Measurements from ENCODE around the gene HOXD11. TPM values are rescaled to one million over a fixed set of nuclear protein-coding genes. Genes with fewer than 3 reads are reported as not detected.

The HOXD11 gene
- total RNA-seq, 6 donors from 2014 or later = not detected

- ATAC-seq (ENCODE audit: low FRiP score in 2 of 2) (no peak), DNase-seq (peak in 1 of 2 donors; percentile 47)
- WGBS, 2 donors = 11 to 16% methylated on average over 24 to 26 of the region's 26 CpGs
These were observed 7.2 kb downstream of the HOXD11 start for GRCh38 chr2:176114120-176114929.

GRCh38 chr2:176114930-176115625, 8.0 kb downstream of the HOXD11 start:
- peaks cover 2 to 92% (median 41%) of the 10 kb centered on the region in 4 donors for H3K27me3 ChIP-seq
- peaks cover 0 to 4% (median 4%) of the 10 kb centered on the region in 4 donors for H3K4me1 ChIP-seq
- H3K4me3 ChIP-seq = no peak overlapping the region
- 17 to 27% methylated on average over 13 to 16 of the region's 16 CpGs for WGBS, 2 donors
- H3K9me3 ChIP-seq = no peaks in the 10 kb centered on the region
- ATAC-seq (ENCODE audit: low FRiP score in 2 of 2) = no peak
- no peak for DNase-seq
- H3K36me3 ChIP-seq = no peaks in the 10 kb centered on the region
- TF ChIP-seq POLR2A (IDR thresholded peaks at IDR 0.05) = no peak
- no peak overlapping the region for H3K27ac ChIP-seq

More at GRCh38 chr2:176114120-176114929, 7.2 kb downstream of the HOXD11 start:
- peaks cover 2 to 91% (median 45%) of the 10 kb centered on the region in 4 donors for H3K27me3 ChIP-seq
- no peak for TF ChIP-seq POLR2A (IDR thresholded peaks at IDR 0.05)
- H3K9me3 ChIP-seq = no peaks in the 10 kb centered on the region
- no peak overlapping the region for H3K27ac ChIP-seq
- peaks cover 0 to 4% (median 4%) of the 10 kb centered on the region in 4 donors for H3K4me1 ChIP-seq
- H3K4me3 ChIP-seq = no peak overlapping the region
- H3K36me3 ChIP-seq = no peaks in the 10 kb centered on the region

- peaks cover 0 to 4% (median 4%) of the 10 kb centered on the region in 4 donors for H3K4me1 ChIP-seq
- WGBS, 2 donors = 10 to 12% methylated on average over 13 to 45 of the region's 66 CpGs
- H3K27me3 ChIP-seq = peaks cover 3 to 91% (median 44%) of the 10 kb centered on the region in 4 donors
- DNase-seq (peak in 1 of 2 donors; percentile 81), ATAC-seq (ENCODE audit: low FRiP score in 2 of 2) (peak in 1 of 2 donors; percentile 65)
- H3K4me3 ChIP-seq = no peak within 1 kb of the TSS
- H3K9me3 ChIP-seq = no peaks in the 10 kb centered on the region
- no peak within 1 kb of the TSS for H3K27ac ChIP-seq
- H3K36me3 ChIP-seq = no peaks in the 10 kb centered on the region
- TF ChIP-seq POLR2A (IDR thresholded peaks at IDR 0.05) (no peak), CTCF (IDR thresholded peaks at IDR 0.05) (no peak), EP300 (IDR thresholded peaks at IDR 0.05) (no peak)
These were observed 9.1 kb downstream of the HOXD11 start, which contains the start of gene HOXD10 for GRCh38 chr2:176115883-176116813. HOXD10 (plus strand) TSS chr2:176116778; CDS start chr2:176116834, 56 bp downstream.

- DNase-seq = peak in 1 of 2 donors; percentile 70
These were observed 10.2 kb downstream of the HOXD11 start for GRCh38 chr2:176117162-176117822.

More at GRCh38 chr2:176117162-176117822, 10.2 kb downstream of the HOXD11 start:
- TF ChIP-seq POLR2AphosphoS5 (IDR thresholded peaks at IDR 0.05) (no peak), POLR2A (IDR thresholded peaks at IDR 0.05) (no peak), CTCF (IDR thresholded peaks at IDR 0.05) (no peak), EP300 (IDR thresholded peaks at IDR 0.05) (no peak)
- peaks cover 0 to 5% (median 0%) of the 10 kb centered on the region in 4 donors for H3K9me3 ChIP-seq
- H3K27me3 ChIP-seq = peaks cover 3 to 91% (median 47%) of the 10 kb centered on the region in 4 donors
- H3K4me1 ChIP-seq = peaks cover 3 to 14% (median 7%) of the 10 kb centered on the region in 4 donors
- WGBS, 2 donors = 29% methylated on average over 13 to 31 of the region's 40 CpGs
- no peak overlapping the region for H3K27ac ChIP-seq
- H3K4me3 ChIP-seq = no peak overlapping the region
- H3K36me3 ChIP-seq = no peaks in the 10 kb centered on the region
- ATAC-seq (ENCODE audit: low FRiP score in 2 of 2) = peak in 1 of 2 donors; percentile 39

All from upper lobe of left lung (tissue), 6 donors.